BLaER1 (cell line): ENCODE results near the gene MDN1.
"Not testable (repeated sequence)": the region's sequence is repeated elsewhere in the genome, so short reads cannot be mapped to it uniquely, and the experiment has no call there.

ENCODE experiments used
- H3K27ac ChIP-seq: shearing (Covaris generic); formaldehyde crosslinking; 2 replicates; pipeline ENCODE4 v1.8.1; 2022
- H3K27me3 ChIP-seq: shearing (Covaris generic); formaldehyde crosslinking; 2 replicates; pipeline ENCODE4 v1.8.1; 2022
- H3K36me3 ChIP-seq: shearing (Covaris generic); formaldehyde crosslinking; 2 replicates; pipeline ENCODE4 v1.8.1; 2022
- H3K4me1 ChIP-seq: shearing (Covaris generic); formaldehyde crosslinking; 2 replicates; pipeline ENCODE4 v1.8.1; 2022
- H3K4me2 ChIP-seq: shearing (Covaris generic); formaldehyde crosslinking; 2 replicates; pipeline ENCODE4 v1.8.1; 2022
- H3K4me3 ChIP-seq: shearing (Covaris generic); formaldehyde crosslinking; 2 replicates; pipeline ENCODE4 v1.8.1; 2022
- H3K9ac ChIP-seq: shearing (Covaris generic); formaldehyde crosslinking; 2 replicates; pipeline ENCODE4 v1.8.1; 2022
- H3K9me3 ChIP-seq: shearing (Covaris generic); formaldehyde crosslinking; 2 replicates; pipeline ENCODE4 v1.8.1; 2022
- H4K20me1 ChIP-seq: shearing (Covaris generic); formaldehyde crosslinking; 2 replicates; pipeline ENCODE4 v1.8.1; 2022
- Cebpa-rat ChIP-seq: shearing (Covaris generic); IDR thresholded peaks from 2 replicates; pipeline ENCODE4 v1.8.1; 2022

MDN1 gene

DNA sequence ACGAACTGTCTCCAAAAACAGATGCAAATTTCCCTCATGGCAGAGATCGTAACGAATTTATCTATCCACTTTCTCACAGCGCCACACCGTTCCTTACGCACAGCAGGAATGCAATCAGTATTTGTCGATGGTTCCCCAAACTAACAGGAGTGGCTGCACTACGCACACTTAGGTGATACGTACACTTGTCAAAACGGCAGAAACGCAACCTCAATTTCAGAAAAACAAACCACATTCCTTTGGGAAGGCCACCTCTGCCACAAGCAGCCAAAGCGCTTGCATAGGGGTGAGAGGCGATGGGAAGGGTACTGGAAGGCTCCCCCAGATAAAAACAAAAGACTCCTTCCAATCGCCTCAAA, 638 bp downstream of the MDN1 start:
- Histone ChIP-seq H3K4me2 (peak overlapping the region; percentile 73), H3K4me1 (peaks cover 25% of the 10 kb centered on the region), H3K9me3 (no peaks in the 10 kb centered on the region), H3K27ac (peak overlapping the region; percentile 82), H3K9ac (peak overlapping the region; percentile 83), H3K36me3 (0 out of 2 replicates have a peak, but pooled peaks cover 9% of the 10 kb centered on the region), H4K20me1 (peaks cover 40% of the 10 kb centered on the region), H3K4me3 (peak overlapping the region; percentile 80), H3K27me3 (no peaks in the 10 kb centered on the region)
- no peak for TF ChIP-seq Cebpa-rat

DNA sequence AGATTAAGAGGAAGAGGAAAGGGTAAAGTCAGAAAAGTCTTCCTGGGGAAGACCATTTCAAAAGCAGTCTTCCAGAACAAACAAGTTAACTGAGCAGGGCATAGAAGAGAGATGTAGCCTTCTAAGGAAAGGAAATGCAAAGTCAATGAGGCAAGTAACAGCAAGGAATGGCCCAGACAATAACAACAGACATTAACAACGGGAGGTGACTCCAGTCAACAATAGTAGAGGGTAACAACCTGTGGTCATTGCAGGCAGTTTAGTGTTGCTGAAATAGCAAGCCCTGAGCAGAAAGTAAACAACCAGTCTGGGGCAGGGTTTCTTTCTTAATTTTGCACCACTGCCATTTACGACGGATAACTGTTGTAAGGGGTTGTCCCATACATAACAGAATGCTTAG, 2.1 kb downstream of the MDN1 start:
- H3K27ac ChIP-seq = no peak overlapping the region
- H3K4me3 ChIP-seq = peak overlapping the region; percentile 80; the same call in 1 of the 2 replicates

DNA sequence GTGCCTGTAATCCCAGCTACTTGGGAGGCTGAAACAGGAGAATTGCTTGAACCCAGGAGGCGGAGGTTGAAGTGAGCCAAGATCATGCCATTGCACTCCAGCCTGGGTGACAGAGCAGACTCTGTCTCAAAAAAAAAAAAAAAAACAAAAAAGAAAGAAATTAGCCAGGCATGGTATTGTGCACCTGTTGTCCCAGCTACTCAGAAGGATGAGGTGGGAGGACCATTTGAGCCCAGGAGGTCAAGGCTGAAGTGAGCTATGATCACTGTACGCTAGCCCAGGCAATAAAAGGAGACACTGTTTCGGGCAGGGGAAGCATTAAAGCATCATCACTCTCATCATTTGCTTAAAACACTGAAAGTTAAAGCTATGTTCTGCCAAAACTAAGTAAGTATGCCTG, 6.2 kb downstream of the MDN1 start:
- H3K4me2 ChIP-seq, H3K36me3 ChIP-seq, H3K9ac ChIP-seq, H3K27me3 ChIP-seq, H3K9me3 ChIP-seq, H3K4me3 ChIP-seq, H3K27ac ChIP-seq: not testable (repeated sequence)
- H3K4me1 ChIP-seq = peaks cover 18% of the 10 kb centered on the region
- peaks cover 83% of the 10 kb centered on the region for H4K20me1 ChIP-seq

More for the DNA sequence above, 2.1 kb downstream of the MDN1 start:
- 0 out of 2 replicates have a peak, but pooled peaks cover 9% of the 10 kb centered on the region for H3K36me3 ChIP-seq
- TF ChIP-seq Cebpa-rat = no peak
- no peaks in the 10 kb centered on the region for H3K9me3 ChIP-seq
- H3K9ac ChIP-seq = peak overlapping the region; percentile 19; the same call in 1 of the 2 replicates
- H3K27me3 ChIP-seq = no peaks in the 10 kb centered on the region
- H4K20me1 ChIP-seq = peaks cover 54% of the 10 kb centered on the region
- peaks cover 25% of the 10 kb centered on the region for H3K4me1 ChIP-seq
- H3K4me2 ChIP-seq = peak overlapping the region; percentile 73

DNA sequence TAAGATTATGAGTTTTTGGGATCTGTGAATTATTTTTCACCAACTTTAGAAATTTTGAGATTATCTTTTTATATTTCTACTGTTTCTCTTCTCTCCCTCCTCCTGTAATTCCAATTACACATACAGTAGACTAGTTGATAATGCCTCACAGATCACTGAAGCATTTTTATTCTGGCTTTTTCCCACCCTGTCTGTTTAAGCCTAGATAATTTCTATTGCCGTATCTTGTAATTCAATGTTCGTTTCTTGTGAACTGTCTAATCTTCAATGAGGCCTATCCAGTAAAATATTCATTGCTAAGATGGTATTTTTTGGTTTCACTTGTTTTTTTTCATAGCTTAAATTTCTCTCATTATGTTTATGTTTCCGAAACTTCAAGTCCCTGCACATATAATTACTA, 12.0 kb downstream of the MDN1 start:
- TF ChIP-seq Cebpa-rat = no peak
- Histone ChIP-seq H3K27me3 (no peaks in the 10 kb centered on the region), H3K9me3 (no peaks in the 10 kb centered on the region), H3K27ac (no peak overlapping the region), H3K36me3 (no peaks in the 10 kb centered on the region), H3K9ac (no peak overlapping the region), H3K4me1 (peaks cover 7% of the 10 kb centered on the region), H4K20me1 (peaks cover 78% of the 10 kb centered on the region), H3K4me2 (no peak overlapping the region), H3K4me3 (no peak overlapping the region)

DNA sequence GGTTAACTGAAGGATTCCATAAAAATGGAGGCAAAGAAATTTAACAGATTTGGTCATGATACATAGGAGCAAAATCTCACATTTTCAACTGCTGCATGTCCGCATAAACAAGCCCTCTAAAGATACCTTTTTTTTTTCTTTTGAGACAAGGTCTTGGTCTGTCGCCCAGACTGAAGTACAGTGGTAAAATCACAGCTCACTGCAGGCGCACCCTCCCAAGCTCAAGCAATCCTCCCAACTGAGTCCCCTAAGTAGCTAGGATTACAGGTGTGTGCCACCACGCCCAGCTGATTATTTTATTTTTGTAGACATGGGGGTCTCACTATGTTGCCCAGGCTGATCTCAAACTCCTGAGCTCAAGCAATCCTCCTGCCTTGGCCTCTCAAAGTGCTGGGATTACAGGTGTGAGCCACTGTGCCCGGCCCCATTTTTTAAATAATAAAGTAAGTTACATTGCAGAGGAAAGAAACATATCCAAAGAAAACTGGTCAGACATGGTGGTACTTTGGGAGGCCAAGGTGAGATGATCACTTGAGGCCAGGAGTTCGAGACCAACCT, 13.7 kb downstream of the MDN1 start:
- H3K4me3 ChIP-seq = no peak overlapping the region
- no peak overlapping the region for H3K4me2 ChIP-seq
- peaks cover 64% of the 10 kb centered on the region for H4K20me1 ChIP-seq

DNA sequence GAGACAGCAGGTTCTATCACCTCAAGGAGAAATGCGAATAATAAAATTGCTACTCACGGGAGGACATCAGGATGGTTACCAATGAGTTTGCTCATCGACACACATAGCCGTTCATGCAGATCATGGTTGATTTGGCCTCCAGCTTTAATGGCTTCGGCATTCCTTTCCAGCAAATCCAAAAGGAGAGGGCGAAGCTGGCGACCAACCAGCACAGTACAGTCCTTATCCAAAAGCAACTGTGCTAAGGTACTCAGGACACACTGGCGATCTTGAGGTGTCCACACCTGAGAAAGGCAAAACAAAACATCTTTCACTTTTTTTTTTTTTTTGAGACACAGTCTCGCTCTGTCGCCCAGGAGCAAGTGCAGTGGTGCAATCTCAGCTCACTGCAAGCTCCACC, 16.3 kb downstream of the MDN1 start:
- H3K27ac ChIP-seq = no peak overlapping the region
- peaks cover 7% of the 10 kb centered on the region for H3K4me1 ChIP-seq
- H3K36me3 ChIP-seq = peaks cover 33% of the 10 kb centered on the region
- TF ChIP-seq Cebpa-rat = no peak
- H3K9me3 ChIP-seq = no peaks in the 10 kb centered on the region
- H3K9ac ChIP-seq = no peak overlapping the region
- no peak overlapping the region for H3K4me3 ChIP-seq
- no peaks in the 10 kb centered on the region for H3K27me3 ChIP-seq
- H3K4me2 ChIP-seq = no peak overlapping the region
- H4K20me1 ChIP-seq = peaks cover 48% of the 10 kb centered on the region

More for the DNA sequence above, 13.7 kb downstream of the MDN1 start:
- Histone ChIP-seq H3K27ac (no peak overlapping the region), H3K27me3 (no peaks in the 10 kb centered on the region), H3K4me1 (peaks cover 7% of the 10 kb centered on the region), H3K9ac (no peak overlapping the region), H3K9me3 (no peaks in the 10 kb centered on the region), H3K36me3 (peaks cover 16% of the 10 kb centered on the region; the same call in 1 of the 2 replicates)
- no peak for TF ChIP-seq Cebpa-rat

DNA sequence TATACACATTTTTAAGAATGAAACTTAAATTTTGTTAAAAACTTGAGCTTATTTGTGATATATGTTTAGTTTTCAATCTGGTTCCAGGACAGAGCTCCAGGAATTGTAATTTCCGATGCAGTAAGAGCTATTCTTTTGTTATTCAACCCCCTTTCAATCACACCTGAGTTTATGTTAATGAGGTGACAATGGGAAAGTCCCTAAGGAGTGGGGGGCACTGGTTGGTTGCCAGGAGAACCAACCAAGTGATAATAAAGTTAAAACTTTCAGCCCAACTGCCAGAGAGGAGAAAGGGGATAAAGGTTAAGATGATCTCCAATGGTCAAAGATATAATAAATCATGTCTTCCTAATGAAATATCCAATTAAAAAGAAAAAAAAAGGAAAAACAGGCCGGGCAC, 19.8 kb downstream of the MDN1 start:
- no peak overlapping the region for H3K4me2 ChIP-seq
- no peak overlapping the region for H3K4me3 ChIP-seq
- H3K36me3 ChIP-seq = peaks cover 33% of the 10 kb centered on the region
- H3K9me3 ChIP-seq = no peaks in the 10 kb centered on the region
- TF ChIP-seq Cebpa-rat = no peak
- no peaks in the 10 kb centered on the region for H3K27me3 ChIP-seq
- peaks cover 16% of the 10 kb centered on the region for H3K4me1 ChIP-seq
- peaks cover 30% of the 10 kb centered on the region for H4K20me1 ChIP-seq
- H3K9ac ChIP-seq = no peak overlapping the region
- no peak overlapping the region for H3K27ac ChIP-seq

DNA sequence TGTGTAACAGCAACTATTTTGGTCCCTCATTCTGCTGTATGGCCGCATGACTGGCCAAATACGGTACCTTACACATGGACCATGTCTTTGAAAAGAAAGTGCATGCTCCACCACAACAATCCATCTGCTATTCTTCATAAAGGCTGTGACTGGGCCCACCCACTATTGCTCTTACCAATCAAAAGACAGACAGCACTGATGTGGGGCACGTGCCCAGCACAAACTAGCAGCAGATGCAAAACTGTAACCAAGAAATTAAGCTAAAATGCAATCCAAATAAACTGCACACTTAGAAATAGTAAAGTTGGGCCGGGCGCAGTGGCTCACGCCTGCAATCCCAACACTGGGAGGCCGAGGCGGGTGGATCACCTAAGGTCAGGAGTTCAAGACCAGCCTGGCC, 20.5 kb downstream of the MDN1 start:
- Histone ChIP-seq H3K4me2 (no peak overlapping the region), H3K9ac (no peak overlapping the region), H3K4me1 (peaks cover 23% of the 10 kb centered on the region), H4K20me1 (peaks cover 30% of the 10 kb centered on the region), H3K36me3 (peaks cover 33% of the 10 kb centered on the region), H3K9me3 (no peaks in the 10 kb centered on the region), H3K4me3 (no peak overlapping the region), H3K27ac (no peak overlapping the region), H3K27me3 (no peaks in the 10 kb centered on the region)
- no peak for TF ChIP-seq Cebpa-rat

DNA sequence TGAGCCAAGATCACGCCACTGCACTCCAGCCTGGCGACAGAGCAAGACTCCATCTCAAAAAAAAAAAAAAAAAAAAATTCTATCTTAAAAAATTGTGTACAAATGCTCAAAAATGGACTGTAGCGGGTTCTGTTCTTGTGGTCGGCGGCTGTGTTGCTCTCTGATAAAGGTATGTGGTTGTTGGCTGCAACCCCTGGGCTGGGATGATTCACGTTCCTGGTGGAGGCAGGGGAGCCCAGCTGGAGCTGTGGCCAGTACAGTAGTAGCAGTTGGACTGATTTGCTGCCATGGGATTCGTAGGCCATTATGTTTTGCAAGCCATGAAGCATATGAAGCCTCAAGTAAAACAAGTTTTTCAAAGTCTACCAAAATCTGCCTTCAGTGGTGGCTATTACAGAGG, 22.3 kb downstream of the MDN1 start:
- TF ChIP-seq Cebpa-rat = no peak
- H3K36me3 ChIP-seq = peaks cover 33% of the 10 kb centered on the region

DNA sequence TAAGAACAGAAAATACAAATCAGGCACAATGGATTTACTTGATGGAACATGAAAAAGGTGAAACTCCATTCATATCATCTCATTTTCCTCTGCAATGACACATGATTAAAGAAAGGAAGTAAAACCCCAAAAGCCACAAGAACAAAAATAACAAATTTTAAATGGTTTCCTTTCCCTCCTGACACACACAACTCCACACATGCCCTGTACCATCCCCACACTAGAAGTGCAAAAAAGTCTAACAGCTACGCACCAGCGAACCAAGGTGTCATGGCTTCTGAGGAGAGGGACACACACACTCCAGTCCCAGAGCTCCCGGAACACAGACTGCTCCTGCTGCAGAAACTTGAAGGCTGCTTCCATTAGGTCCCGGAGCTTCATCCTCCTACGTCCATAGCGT, 25.3 kb downstream of the MDN1 start:
- Histone ChIP-seq H3K9ac (no peak overlapping the region), H3K27me3 (no peaks in the 10 kb centered on the region), H3K4me3 (0 out of 2 replicates have a peak overlapping the region, but pooled peaks have one; percentile 28), H3K4me1 (peaks cover 33% of the 10 kb centered on the region), H3K9me3 (no peaks in the 10 kb centered on the region), H4K20me1 (peaks cover 31% of the 10 kb centered on the region), H3K36me3 (peaks cover 26% of the 10 kb centered on the region), H3K27ac (no peak overlapping the region), H3K4me2 (peak overlapping the region; percentile 67)
- no peak for TF ChIP-seq Cebpa-rat

More for the DNA sequence above, 22.3 kb downstream of the MDN1 start:
- Histone ChIP-seq H3K27ac (no peak overlapping the region), H3K9ac (no peak overlapping the region), H3K9me3 (no peaks in the 10 kb centered on the region), H4K20me1 (peaks cover 31% of the 10 kb centered on the region), H3K4me1 (peaks cover 33% of the 10 kb centered on the region), H3K27me3 (no peaks in the 10 kb centered on the region), H3K4me2 (no peak overlapping the region), H3K4me3 (no peak overlapping the region)

DNA sequence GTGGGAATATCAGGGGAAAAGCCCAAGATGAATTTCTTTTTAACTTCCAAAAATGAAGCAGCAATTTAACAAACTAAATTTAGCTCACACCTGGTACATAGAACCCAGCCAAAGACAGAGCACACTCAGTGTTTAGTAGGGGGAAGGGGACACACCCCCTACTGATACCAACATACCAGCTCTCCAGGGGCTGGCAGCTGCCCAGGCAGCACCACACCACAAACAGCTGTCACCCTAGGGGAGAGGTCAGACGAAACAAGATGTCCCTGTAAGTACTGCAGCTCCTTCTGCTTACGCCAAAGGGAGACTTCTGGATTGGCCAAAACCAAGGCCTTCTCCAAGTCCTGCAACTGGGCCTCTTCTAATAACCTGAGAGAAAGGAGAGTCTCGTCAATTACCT, 26.0 kb downstream of the MDN1 start:
- H3K4me1 ChIP-seq = peaks cover 33% of the 10 kb centered on the region
- H3K27me3 ChIP-seq = no peaks in the 10 kb centered on the region
- no peak for TF ChIP-seq Cebpa-rat
- no peaks in the 10 kb centered on the region for H3K9me3 ChIP-seq
- H3K27ac ChIP-seq = no peak overlapping the region
- H3K9ac ChIP-seq = no peak overlapping the region
- H4K20me1 ChIP-seq = peaks cover 31% of the 10 kb centered on the region
- H3K4me2 ChIP-seq = peak overlapping the region; percentile 67
- H3K4me3 ChIP-seq = no peak overlapping the region
- H3K36me3 ChIP-seq = peaks cover 25% of the 10 kb centered on the region
